Endothelial cell of umbilical vein (primary cell): ENCODE measurements around the gene SLC1A1. TPM values are rescaled to one million over a fixed set of nuclear protein-coding genes. Genes with fewer than 3 reads are reported as not detected.

Experiments
- BruUV-seq: library from RNA; stranded (reverse); fragments of 400-500 nt; replicated peaks from 2 replicates; lab custom pipeline; 2021; lab: Mats Ljungman, UMichigan
- CTCF ChIA-PET: fragments of 300-600, 350-600 bp; sonication (Branson Sonifier 250); formaldehyde crosslinking; loops from one replicate; lab custom pipeline; 2021; ENCODE audit warnings: antibody characterized with exemption, inconsistent platforms; lab: Charles Lee
- POLR2A ChIA-PET: fragments of 300-600, 350-600 bp; sonication (Branson Sonifier 250); formaldehyde crosslinking; loops from one replicate; lab custom pipeline; 2021; ENCODE audit warnings: antibody characterized with exemption, inconsistent platforms; lab: Charles Lee
- DNase-seq: peaks from one replicate; pipeline ENCODE4 v3.0.0-alpha.2; 2011; ENCODE audit warnings: low read depth, low spot score
- FAIRE-seq: peaks from 2 replicates; lab custom pipeline; 2011; peaks lifted over from hg19 to GRCh38; lab: Jason Lieb, UNC
- H2AFZ ChIP-seq: 2 replicates; pipeline ENCODE4 v1.6.0; 2012; ENCODE audit warnings: low read depth, low read length, control low read depth, inconsistent platforms
- H3K27ac ChIP-seq: 2 replicates; pipeline ENCODE4 v1.5.1; 2011; ENCODE audit warnings: low read depth, mild to moderate bottlenecking, control low read depth, low read length, moderate library complexity; ENCODE audit not compliant: insufficient read depth
- H3K27me3 ChIP-seq, 2 experiments: 2 replicates each; pipeline versions ENCODE4 v1.6.0 to v1.6.1; 2011; ENCODE audit warnings: low read length in 2 of 2, mixed read lengths in 1 of 2; ENCODE audit not compliant: control insufficient read depth in 2 of 2, insufficient read depth in 2 of 2
- H3K36me3 ChIP-seq, 2 experiments: 2 replicates in 1 of 2; 3 replicates in 1 of 2; pipeline ENCODE4 v1.5.1; 2011; ENCODE audit warnings: low read length in 2 of 2, mild to moderate bottlenecking in 1 of 2, moderate library complexity in 1 of 2; ENCODE audit not compliant: control insufficient read depth in 2 of 2, insufficient read depth in 2 of 2; ENCODE audit errors: extremely low read depth in 1 of 2
- H3K4me1 ChIP-seq: 3 replicates; pipeline ENCODE4 v1.5.1; 2011; ENCODE audit warnings: mild to moderate bottlenecking, low read length; ENCODE audit not compliant: control insufficient read depth, insufficient read depth; ENCODE audit errors: extremely low read depth
- H3K4me2 ChIP-seq: 2 replicates; pipeline ENCODE4 v1.6.1; 2011; ENCODE audit warnings: low read length, control low read depth, mixed read lengths; ENCODE audit not compliant: insufficient read depth
- H3K4me3 ChIP-seq, 3 experiments: fragments of 200-600 bp in 1 of 3; sonication (generic), shearing (Covaris generic) in 1 of 3; replicated peaks in 1 of 3; 2 replicates each; pipeline ENCODE4 v1.5.1; 2011 to 2016; ENCODE audit warnings: control low read depth in 3 of 3, low read length in 3 of 3, mild to moderate bottlenecking in 2 of 3, inconsistent platforms in 1 of 3, low read depth in 1 of 3, moderate library complexity in 1 of 3; ENCODE audit not compliant: insufficient read depth in 1 of 3
- H3K79me2 ChIP-seq: 2 replicates; pipeline ENCODE4 v1.6.0; 2012; ENCODE audit warnings: low read length, inconsistent platforms; ENCODE audit not compliant: control insufficient read depth, insufficient read depth
- H3K9ac ChIP-seq: replicated peaks from 2 replicates; pipeline ENCODE3; 2011; ENCODE audit warnings: low read length, control low read depth; ENCODE audit not compliant: insufficient read depth; ENCODE audit errors: extremely low read depth
- H3K9me1 ChIP-seq: replicated peaks from 3 replicates; pipeline ENCODE4 v1.6.0; 2011; ENCODE audit warnings: mild to moderate bottlenecking, low read length; ENCODE audit not compliant: control insufficient read depth, insufficient read depth; ENCODE audit errors: extremely low read depth
- H3K9me3 ChIP-seq: replicated peaks from 2 replicates; pipeline ENCODE4 v1.5.1; 2012; ENCODE audit warnings: low read length, inconsistent platforms; ENCODE audit not compliant: control insufficient read depth, insufficient read depth
- H4K20me1 ChIP-seq: replicated peaks from 2 replicates; pipeline ENCODE3; 2011; ENCODE audit warnings: mild to moderate bottlenecking, low read length; ENCODE audit not compliant: control insufficient read depth, insufficient read depth; ENCODE audit errors: extremely low read depth
- CTCF ChIP-seq, 2 donors: IDR thresholded peaks; 1 replicate in 1 of 2; 2 replicates in 1 of 2; pipeline ENCODE4 v1.5.1; 2011; ENCODE audit warnings: low read length in 2 of 2, mild to moderate bottlenecking in 2 of 2, moderate library complexity in 2 of 2, control low read depth in 1 of 2, inconsistent platforms in 1 of 2, low read depth in 1 of 2; ENCODE audit not compliant: insufficient read depth in 1 of 2; ENCODE audit errors: extremely low read depth in 1 of 2
- EZH2 ChIP-seq: IDR thresholded peaks from 2 replicates; pipeline ENCODE4 v1.6.1; 2012; ENCODE audit warnings: borderline replicate concordance, low read depth, mild to moderate bottlenecking, moderate library complexity, low read length, inconsistent platforms; ENCODE audit not compliant: severe bottlenecking
- FOS ChIP-seq: IDR thresholded peaks from 2 replicates; pipeline ENCODE4 v1.6.1; 2011; ENCODE audit warnings: mild to moderate bottlenecking, low read length, moderate library complexity, borderline replicate concordance; ENCODE audit not compliant: insufficient read depth
- GATA2 ChIP-seq: IDR thresholded peaks from 2 replicates; pipeline ENCODE4 v1.7.0; 2011; ENCODE audit warnings: low read depth, mild to moderate bottlenecking, moderate library complexity, mixed read lengths, low read length; ENCODE audit not compliant: insufficient read length, insufficient read depth
- JUN ChIP-seq: IDR thresholded peaks from 2 replicates; pipeline ENCODE4 v1.6.1; 2011; ENCODE audit warnings: borderline replicate concordance, low read depth; ENCODE audit not compliant: insufficient read length, insufficient read depth
- MAX ChIP-seq: IDR thresholded peaks from 2 replicates; pipeline ENCODE4 v1.6.1; 2011; ENCODE audit not compliant: insufficient read depth, insufficient read length
- MYC ChIP-seq: IDR thresholded peaks from one replicate; pipeline ENCODE4 v1.6.1; 2011; ENCODE audit warnings: mild to moderate bottlenecking, low read depth, low read length
- POLR2A ChIP-seq: IDR thresholded peaks from 2 replicates; pipeline ENCODE4 v1.6.1; 2012; ENCODE audit warnings: low read depth, mild to moderate bottlenecking, control low read depth, low read length
- POLR2AphosphoS5 ChIP-seq: IDR thresholded peaks from 2 replicates; pipeline ENCODE4 v1.6.1; 2012; ENCODE audit warnings: low read depth, mild to moderate bottlenecking, control low read depth, low read length, moderate library complexity; ENCODE audit not compliant: insufficient read depth
- dilution Hi-C: fragments of 300-500 bp; cut with MboI; formaldehyde crosslinking; loops from one replicate; pipeline ENCODE4 v1.15.0; 2019; ENCODE audit warnings: low sequenced_read_pairs; ENCODE audit not compliant: extremely low pct_ligation_motif_present
- intact Hi-C: fragments of 100-400 bp; cut with micrococcal nuclease; formaldehyde crosslinking; loops from one replicate; pipeline ENCODE4 v1.10.0; 2022
- polyA plus RNA-seq, 4 experiments: library from polyadenylated mRNA; depleted of rRNA in 3 of 4; stranded (reverse) in 3 of 4; unstranded in 1 of 4; fragments of >200 nt; gene quantifications; 2 replicates each; pipeline versions ENCODE4 v1.2.1 to v1.2.3, GENCODE V29; 2011 to 2012; ENCODE audit warnings: missing spikeins in 1 of 4
- total RNA-seq: library from RNA; stranded (reverse); gene quantifications from 2 replicates; pipeline ENCODE4 v1.2.3, GENCODE V29; 2021

The SLC1A1 gene
- total and polyA plus RNA-seq, 2 donors (not counting 3 experiments of a cell fraction or from before 2014, with no cell fraction given), result 5.8 to 8.3 TPM

DNA sequence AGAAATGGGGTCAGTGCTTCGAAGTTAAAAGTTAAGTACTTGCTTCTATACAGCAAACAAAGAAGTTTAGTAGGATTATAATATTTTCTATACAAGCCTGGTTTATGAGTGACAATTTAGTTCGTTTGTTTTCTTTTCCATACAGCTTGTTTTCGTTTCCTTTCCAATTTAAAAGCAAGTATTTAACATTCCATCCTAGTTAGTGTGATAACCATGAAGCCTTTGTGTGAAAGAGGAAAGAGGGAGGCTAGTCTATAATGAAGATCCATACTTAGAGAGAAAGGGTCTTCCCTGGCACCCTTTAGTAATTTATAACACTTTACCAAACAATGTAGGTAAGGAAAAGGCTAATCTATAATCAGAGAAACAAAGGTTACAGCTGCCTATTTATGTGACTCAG, 51.0 kb downstream of the SLC1A1 start:
- H3K9me1 ChIP-seq, result no peaks in the 10 kb centered on the region
- H3K36me3 ChIP-seq, result no peaks in the 10 kb centered on the region
- ChIA-PET POLR2A (no interaction called here), CTCF (interaction anchor here (0.6 to 0.8 kb wide), 2 partner anchors 63 to 99 kb away, joined by 3 to 4 read pairs; no protein-coding TSS in a partner anchor)
- FAIRE-seq, result peak; percentile 8
- no peaks in the 10 kb centered on the region for H3K27me3 ChIP-seq
- peak overlapping the region; percentile 10 for H3K4me2 ChIP-seq
- no peak overlapping the region for H3K4me3 ChIP-seq
- intact Hi-C loops, result loop anchor here (1.0 to 5.0 kb wide), 2 partner anchors 11 to 109 kb away; no protein-coding TSS in a partner anchor
- H4K20me1 ChIP-seq, result no peaks in the 10 kb centered on the region
- no peak overlapping the region for H2AFZ ChIP-seq
- H3K9ac ChIP-seq, result no peak overlapping the region
- H3K9me3 ChIP-seq, result no peaks in the 10 kb centered on the region
- peaks cover 22% of the 10 kb centered on the region for H3K4me1 ChIP-seq
- TF ChIP-seq MYC (no peak), JUN (peak; percentile 3), POLR2A (no peak)
- H3K27ac ChIP-seq, result peak overlapping the region; percentile 62
- BruUV-seq, result no TSS peak
- dilution Hi-C loops, result no loop called here
- peak; percentile 54 for DNase-seq
- H3K79me2 ChIP-seq, result no peaks in the 10 kb centered on the region

DNA sequence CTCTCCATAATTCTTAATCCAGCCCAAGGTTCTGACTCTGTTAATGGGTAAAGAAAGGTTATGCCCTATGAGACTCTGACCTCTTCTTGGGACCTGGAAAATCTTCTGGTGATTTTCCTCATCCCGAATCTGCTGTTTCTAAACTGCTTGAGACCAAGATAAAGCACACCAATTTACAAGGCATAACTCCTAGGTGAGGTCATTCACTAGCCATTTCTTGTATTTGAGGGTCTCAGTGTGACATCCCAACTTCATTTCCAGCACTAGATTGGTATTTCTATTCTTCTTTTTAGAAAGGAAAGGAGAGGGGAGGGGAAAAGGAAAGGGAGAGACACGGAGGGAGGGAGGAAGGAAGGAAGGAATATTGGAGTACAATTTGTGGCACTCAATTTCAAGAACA, 51.6 kb downstream of the SLC1A1 start:
- Histone ChIP-seq H3K27me3 (no peaks in the 10 kb centered on the region), H3K4me2 (peak overlapping the region; percentile 10), H3K4me1 (peaks cover 27% of the 10 kb centered on the region), H3K9me1 (no peaks in the 10 kb centered on the region), H3K36me3 (no peaks in the 10 kb centered on the region), H3K9me3 (no peaks in the 10 kb centered on the region), H2AFZ (peak overlapping the region; percentile 50), H3K27ac (peak overlapping the region; percentile 62), H3K9ac (no peak overlapping the region), H4K20me1 (no peaks in the 10 kb centered on the region), H3K79me2 (no peaks in the 10 kb centered on the region), H3K4me3 (no peak overlapping the region)
- ChIA-PET POLR2A (no interaction called here), CTCF (interaction anchor here (1.2 kb wide), 1 partner anchor 13 kb away, joined by 3 read pairs; no protein-coding TSS in a partner anchor)
- intact Hi-C loops (loop anchor here (1.0 to 5.0 kb wide), 2 partner anchors 12 to 110 kb away; no protein-coding TSS in a partner anchor), dilution Hi-C loops (no loop called here)
- no peak for FAIRE-seq
- DNase-seq, result peak; percentile 18
- TF ChIP-seq CTCF (IDR thresholded peaks at IDR 0.05; ENCODE audit: extremely low read depth in 1 of 2, insufficient read depth in 1 of 2, low read depth in 1 of 2, low read length in 2 of 2) (no peak), MYC (no peak), GATA2 (no peak), POLR2AphosphoS5 (no peak), EZH2 (no peak), JUN (no peak), POLR2A (no peak), MAX (no peak), FOS (no peak)
- BruUV-seq, result no TSS peak
